Mononuclear cell (primary cell): ENCODE results near the gene GLRX3. TPM values are rescaled to one million over a fixed set of nuclear protein-coding genes. Genes with fewer than 3 reads are reported as not detected.
A peak's percentile ranks its signal among the peaks of the same experiment; 100 is the strongest.
"Not testable (repeated sequence)": the region's sequence is repeated elsewhere in the genome, so short reads cannot be mapped to it uniquely, and the experiment has no call there.

Experiments
- H3K27me3 ChIP-seq: 2 replicates; pipeline ENCODE4 v1.6.0; 2011; ENCODE audit warnings: low read length, control low read depth; ENCODE audit not compliant: insufficient read depth
- H3K4me1 ChIP-seq: 2 replicates; pipeline ENCODE4 v1.5.1; 2011; ENCODE audit warnings: mild to moderate bottlenecking, low read length, control low read depth; ENCODE audit not compliant: insufficient read depth
- H3K4me3 ChIP-seq: 2 replicates; pipeline ENCODE4 v1.5.1; 2011; ENCODE audit warnings: mild to moderate bottlenecking, low read length, moderate library complexity
- H3K9me3 ChIP-seq: 2 replicates; pipeline ENCODE4 v1.5.1; 2011; ENCODE audit warnings: low read depth, mild to moderate bottlenecking, control low read depth, low read length
- total RNA-seq: library from RNA; depleted of rRNA; stranded (reverse); fragments of >200 nt; gene quantifications from one replicate; pipeline ENCODE4 v1.2.3, GENCODE V29; 2012

The GLRX3 gene
- total RNA-seq = 34.1 TPM

GRCh38 chr10:130136226-130137089 lies at the start of gene GLRX3:
Gene GLRX3 (plus strand): TSS chr10:130136391. CDS start chr10:130136421, 30 bp downstream.
- H3K4me3 ChIP-seq = peak within 1 kb of the TSS; percentile 76
- H3K27me3 ChIP-seq = no peaks in the 10 kb centered on the region
- H3K9me3 ChIP-seq = no peaks in the 10 kb centered on the region
- H3K4me1 ChIP-seq = peaks cover 35% of the 10 kb centered on the region

DNA sequence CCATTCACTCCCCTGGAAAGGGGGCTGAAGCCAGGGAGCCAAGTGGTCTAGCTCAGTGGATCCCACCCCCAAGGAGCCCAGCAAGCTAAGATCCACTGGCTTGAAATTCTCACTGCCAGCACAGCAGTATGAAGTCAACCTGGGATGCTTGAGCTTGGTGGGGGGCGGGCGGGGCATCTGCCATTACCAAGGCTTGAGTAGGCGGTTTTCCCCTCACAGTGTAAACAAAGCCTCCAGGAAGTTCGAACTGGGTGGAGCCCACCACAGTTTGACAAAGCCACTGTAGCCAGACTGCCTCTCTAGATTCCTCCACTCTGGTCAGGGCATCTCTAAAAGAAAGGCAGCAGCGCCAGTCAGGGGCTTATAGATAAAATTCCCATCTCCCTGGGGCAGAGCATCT lies 45.6 kb upstream of the GLRX3 start:
- not testable (repeated sequence) for H3K9me3 ChIP-seq, H3K4me1 ChIP-seq, H3K27me3 ChIP-seq, H3K4me3 ChIP-seq

- Histone ChIP-seq H3K4me3 (no peak overlapping the region), H3K27me3 (no peaks in the 10 kb centered on the region), H3K9me3 (no peaks in the 10 kb centered on the region), H3K4me1 (no peaks in the 10 kb centered on the region)
These were observed 36.8 kb upstream of the GLRX3 start for GRCh38 chr10:130099344-130099743.

DNA sequence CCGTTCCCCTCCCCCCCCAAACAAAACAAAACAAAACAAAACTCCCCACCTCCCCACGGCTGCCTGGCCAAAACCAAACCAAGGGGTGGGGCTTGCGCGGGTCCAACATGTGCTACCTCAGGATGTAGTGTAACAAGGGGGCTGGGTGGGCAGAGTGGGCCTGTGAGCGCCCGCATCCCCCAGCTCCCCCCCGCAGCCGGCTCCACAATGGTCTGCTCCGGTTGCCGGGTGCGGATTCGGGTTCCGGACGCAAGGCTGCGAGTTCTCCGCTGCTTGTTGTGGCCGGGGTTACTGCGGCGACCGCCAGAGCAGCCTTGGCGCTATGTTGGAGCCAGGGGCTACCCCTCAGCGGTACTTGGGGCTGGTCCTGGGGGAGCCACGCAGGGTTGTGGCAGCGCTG lies 30.5 kb upstream of the GLRX3 start:
- Histone ChIP-seq H3K4me1 (peaks cover 22% of the 10 kb centered on the region), H3K27me3 (no peaks in the 10 kb centered on the region), H3K9me3 (no peaks in the 10 kb centered on the region), H3K4me3 (no peak overlapping the region)

DNA sequence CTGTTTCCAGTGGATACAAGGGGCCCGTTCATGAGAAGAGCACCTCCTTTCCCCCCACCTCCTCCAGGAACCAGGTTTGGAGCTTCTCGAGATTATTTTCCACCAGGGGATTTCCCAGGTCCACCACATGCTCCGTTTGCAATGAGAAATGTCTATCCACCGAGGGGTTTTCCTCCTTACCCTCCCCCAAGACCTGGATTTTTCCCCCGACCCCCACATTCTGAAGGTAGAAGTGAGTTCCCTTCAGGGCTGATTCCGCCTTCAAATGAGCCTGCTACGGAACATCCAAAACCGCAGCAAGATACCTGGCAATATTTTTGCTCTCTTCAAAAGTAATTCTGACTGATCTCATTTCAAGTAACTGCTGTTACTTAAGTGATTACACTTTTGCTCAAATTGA lies 28.0 kb upstream of the GLRX3 start:
- not testable (repeated sequence) for H3K9me3 ChIP-seq, H3K27me3 ChIP-seq, H3K4me3 ChIP-seq
- peaks cover 34% of the 10 kb centered on the region for H3K4me1 ChIP-seq

DNA sequence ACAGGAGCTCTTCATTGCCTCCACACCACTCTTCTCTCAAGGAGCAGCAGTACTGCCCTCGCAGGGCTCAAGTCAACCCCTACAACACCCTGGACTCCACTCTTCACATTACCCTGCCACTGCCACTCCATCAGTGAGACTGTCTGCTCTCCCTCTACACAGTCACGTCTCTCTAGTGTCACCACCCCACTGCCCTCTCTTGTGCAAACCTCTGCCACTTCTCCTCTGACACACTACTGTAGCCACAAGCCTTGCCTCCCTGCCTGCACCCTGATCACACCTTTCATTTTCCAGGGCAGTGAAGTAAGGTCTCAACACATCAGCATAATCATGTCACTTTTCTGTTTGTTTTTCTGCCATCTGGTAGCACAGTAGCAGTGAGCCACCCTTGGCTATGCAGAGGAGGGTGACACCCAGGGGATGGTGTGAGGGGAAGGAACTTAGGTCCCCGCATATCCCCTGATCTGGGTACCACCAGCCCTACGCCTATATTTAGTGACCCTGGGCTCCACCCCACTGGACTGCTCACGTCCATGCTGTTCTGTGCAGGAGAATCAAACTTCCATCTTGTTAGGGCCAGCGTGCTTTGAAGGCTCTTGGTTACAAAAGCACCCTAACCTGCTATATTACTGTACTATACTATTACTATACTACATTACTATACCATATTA lies 27.1 kb upstream of the GLRX3 start:
- H3K27me3 ChIP-seq = no peaks in the 10 kb centered on the region
- H3K4me3 ChIP-seq = no peak overlapping the region
- no peaks in the 10 kb centered on the region for H3K9me3 ChIP-seq
- peaks cover 34% of the 10 kb centered on the region for H3K4me1 ChIP-seq

DNA sequence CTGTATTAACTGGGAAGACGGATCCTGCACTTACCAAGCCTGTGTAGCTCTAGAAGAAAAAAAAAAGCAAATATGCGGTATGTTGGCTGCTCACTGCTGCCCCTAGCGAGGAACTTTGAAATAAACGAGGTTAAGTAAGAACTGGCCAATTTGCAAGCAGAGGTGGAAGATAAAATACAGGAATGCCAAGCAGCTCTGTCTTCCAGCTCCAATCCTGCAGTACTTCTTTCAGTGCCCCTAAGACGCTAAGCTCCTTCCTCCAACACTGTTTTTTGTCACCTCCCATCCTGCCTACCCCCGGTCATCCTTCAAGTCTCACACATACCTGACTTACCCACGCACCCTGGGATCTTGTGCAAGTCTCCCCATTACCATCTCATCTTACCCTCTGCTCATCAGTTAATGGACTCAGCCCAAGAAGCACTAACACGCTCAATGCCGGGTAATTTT lies 26.4 kb upstream of the GLRX3 start:
- Histone ChIP-seq H3K9me3 (no peaks in the 10 kb centered on the region), H3K27me3 (no peaks in the 10 kb centered on the region), H3K4me1 (peaks cover 34% of the 10 kb centered on the region), H3K4me3 (peak overlapping the region; percentile 67)

GRCh38 chr10:130110246-130111112 lies 25.7 kb upstream of the GLRX3 start, which contains the start of gene C10orf143:
Gene C10orf143 (minus strand): TSS chr10:130110830. CDS start chr10:130110772, 58 bp downstream.
- Histone ChIP-seq H3K4me3 (peak within 1 kb of the TSS; percentile 67), H3K4me1 (peaks cover 34% of the 10 kb centered on the region), H3K9me3 (no peaks in the 10 kb centered on the region), H3K27me3 (no peaks in the 10 kb centered on the region)

DNA sequence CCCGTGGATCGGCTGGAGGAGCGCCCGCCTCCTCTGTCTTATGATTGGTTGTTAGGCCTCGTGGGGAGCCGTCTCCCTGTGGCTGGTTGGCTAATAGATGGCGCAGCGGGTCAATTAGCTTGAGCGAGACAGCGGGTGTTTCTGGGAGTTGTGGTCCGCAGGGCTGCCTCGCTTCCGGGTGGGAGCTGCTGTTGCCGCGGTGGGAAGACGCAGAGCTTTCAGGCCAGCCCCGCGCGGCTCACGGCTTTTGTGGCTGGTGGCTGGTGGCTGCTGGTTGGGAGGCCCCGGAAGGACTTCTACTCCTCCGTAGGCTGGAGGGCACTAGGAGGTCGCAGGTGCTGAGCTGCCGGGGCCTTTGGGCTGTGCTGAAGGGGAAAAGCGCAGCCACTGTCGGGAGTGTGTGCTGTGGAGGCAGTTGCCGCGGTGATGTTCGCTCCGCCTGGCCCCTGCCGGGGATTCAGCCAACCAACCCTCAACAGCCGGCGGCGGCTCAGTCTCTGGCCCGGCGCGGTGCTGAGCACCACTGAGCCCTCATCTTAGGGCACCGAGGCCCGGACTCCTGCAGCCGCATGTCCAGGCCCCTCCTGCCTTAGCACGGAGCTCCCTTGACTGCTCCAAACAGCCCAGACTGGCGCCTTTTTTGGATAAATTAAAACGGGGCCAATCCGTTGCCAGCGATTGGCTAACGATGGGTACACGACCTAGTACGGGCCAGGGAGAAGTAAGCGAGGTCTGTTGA lies 24.9 kb upstream of the GLRX3 start:
- Histone ChIP-seq H3K4me3 (peak overlapping the region; percentile 67), H3K27me3 (no peaks in the 10 kb centered on the region), H3K4me1 (peaks cover 34% of the 10 kb centered on the region), H3K9me3 (no peaks in the 10 kb centered on the region)

DNA sequence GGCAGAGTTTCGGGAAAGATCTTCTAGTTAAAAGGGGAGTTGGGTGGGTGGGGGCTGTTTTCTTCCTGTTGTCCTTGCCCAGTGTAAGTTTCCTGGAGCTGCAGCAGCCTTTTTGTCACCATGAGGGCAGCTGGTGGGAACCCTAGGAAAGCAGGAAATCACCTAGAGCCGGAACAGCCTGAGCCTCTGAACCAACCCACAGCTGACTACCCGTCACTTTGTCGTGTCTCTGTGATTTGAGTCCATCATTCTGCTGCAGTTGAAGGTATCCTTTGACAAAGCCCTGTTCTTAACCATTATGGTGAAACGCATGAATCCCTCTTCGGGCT lies 24.4 kb upstream of the GLRX3 start:
- peak overlapping the region; percentile 67 for H3K4me3 ChIP-seq
- peaks cover 34% of the 10 kb centered on the region for H3K4me1 ChIP-seq
- H3K9me3 ChIP-seq = no peaks in the 10 kb centered on the region
- no peaks in the 10 kb centered on the region for H3K27me3 ChIP-seq

GRCh38 chr10:130112821-130113220 lies 23.4 kb upstream of the GLRX3 start:
- peaks cover 29% of the 10 kb centered on the region for H3K4me1 ChIP-seq
- no peak overlapping the region for H3K4me3 ChIP-seq
- H3K9me3 ChIP-seq = no peaks in the 10 kb centered on the region
- H3K27me3 ChIP-seq = no peaks in the 10 kb centered on the region

- not testable (repeated sequence) for H3K9me3 ChIP-seq, H3K4me1 ChIP-seq, H3K4me3 ChIP-seq, H3K27me3 ChIP-seq
These were observed 19.2 kb upstream of the GLRX3 start for GRCh38 chr10:130116942-130117341.

DNA sequence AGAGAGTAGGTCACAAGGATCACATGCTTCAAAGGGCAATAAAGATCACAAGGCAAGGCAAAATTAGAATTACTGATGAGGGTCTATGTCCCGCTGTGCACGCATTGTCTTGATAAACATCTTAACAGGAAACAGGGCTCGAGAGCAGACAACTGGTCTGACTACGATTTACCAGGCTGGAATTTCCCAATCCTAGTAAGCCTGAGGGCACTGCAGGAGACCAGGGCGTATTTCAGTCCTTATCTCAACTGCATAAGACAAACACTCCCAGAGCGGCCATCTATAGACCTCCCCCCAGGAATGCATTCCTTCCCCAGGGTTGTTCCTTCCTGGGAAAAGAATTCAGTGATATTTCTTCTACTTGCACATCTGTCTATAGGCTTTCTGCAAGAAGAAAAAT lies 18.7 kb upstream of the GLRX3 start:
- not testable (repeated sequence) for H3K4me3 ChIP-seq, H3K9me3 ChIP-seq, H3K4me1 ChIP-seq, H3K27me3 ChIP-seq

DNA sequence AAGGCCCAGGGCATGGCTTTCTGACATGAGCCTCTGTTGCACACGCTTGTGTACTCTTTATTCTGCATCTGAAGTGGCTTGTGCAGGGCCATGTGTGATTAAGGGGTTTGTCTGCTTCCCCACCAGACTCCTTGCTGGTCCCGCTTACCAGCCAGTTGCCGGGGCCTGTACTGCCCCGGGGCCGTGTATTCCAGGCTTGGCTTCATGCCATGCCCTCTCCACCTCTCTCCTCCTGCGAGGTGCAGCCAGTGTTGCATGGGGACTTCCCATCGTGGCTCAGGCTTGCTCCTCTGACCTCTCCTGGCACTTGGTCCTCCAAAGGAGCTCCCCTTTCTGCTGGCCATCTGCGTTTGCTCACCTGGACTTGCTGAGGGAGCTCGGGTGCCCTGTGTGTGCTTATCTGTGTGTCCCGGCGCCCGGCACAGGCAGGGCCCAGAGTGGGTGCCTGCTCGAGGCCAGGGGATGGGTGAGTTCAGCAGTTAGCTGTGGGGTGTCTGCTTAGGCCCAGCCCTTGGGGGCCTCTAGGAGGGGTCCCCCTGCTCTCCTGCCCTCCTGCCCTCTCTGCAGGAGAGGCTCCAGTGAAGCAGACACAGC lies 14.6 kb upstream of the GLRX3 start:
- Histone ChIP-seq H3K4me3 (no peak overlapping the region), H3K27me3 (no peaks in the 10 kb centered on the region), H3K4me1 (no peaks in the 10 kb centered on the region), H3K9me3 (no peaks in the 10 kb centered on the region)
